Measurements from ENCODE around the gene EFR3B.
"Not testable (repeated sequence)": the region's sequence is repeated elsewhere in the genome, so short reads cannot be mapped to it uniquely, and the experiment has no call there.

DNA sequence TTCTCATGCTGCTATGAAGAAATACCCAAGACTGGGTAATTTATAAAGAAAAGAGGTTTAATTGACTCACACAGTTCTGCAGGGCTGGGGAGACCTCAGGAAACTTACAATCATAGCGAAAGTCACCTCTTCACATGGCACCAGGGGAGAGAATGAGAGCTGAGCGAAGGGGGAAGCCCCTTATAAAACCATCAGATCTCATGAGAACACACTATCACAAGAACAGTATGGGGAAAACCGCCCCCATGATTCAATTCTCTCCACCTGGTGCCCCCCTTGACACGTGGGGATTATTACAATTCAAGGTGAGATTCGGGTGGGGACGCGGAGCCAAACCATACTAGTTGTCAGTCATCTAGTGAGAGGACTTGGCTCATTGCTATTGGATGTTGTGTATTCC lies 60.5 kb downstream of the EFR3B start:
- TF ChIP-seq, protein P1, sequence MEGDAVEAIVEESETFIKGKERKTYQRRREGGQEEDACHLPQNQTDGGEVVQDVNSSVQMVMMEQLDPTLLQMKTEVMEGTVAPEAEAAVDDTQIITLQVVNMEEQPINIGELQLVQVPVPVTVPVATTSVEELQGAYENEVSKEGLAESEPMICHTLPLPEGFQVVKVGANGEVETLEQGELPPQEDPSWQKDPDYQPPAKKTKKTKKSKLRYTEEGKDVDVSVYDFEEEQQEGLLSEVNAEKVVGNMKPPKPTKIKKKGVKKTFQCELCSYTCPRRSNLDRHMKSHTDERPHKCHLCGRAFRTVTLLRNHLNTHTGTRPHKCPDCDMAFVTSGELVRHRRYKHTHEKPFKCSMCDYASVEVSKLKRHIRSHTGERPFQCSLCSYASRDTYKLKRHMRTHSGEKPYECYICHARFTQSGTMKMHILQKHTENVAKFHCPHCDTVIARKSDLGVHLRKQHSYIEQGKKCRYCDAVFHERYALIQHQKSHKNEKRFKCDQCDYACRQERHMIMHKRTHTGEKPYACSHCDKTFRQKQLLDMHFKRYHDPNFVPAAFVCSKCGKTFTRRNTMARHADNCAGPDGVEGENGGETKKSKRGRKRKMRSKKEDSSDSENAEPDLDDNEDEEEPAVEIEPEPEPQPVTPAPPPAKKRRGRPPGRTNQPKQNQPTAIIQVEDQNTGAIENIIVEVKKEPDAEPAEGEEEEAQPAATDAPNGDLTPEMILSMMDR (conservative IDR thresholded peaks at IDR 0.05; ENCODE audit: low read depth, low read length) = not testable (repeated sequence)
- not testable (repeated sequence) for TF ChIP-seq SMC3 (IDR thresholded peaks at IDR 0.05; ENCODE audit: low read depth, low read length); FOS (IDR thresholded peaks at IDR 0.05; ENCODE audit: low read depth, low read length); CHD1 (IDR thresholded peaks at IDR 0.05; ENCODE audit: low read depth, low read length); MXI1 (IDR thresholded peaks at IDR 0.05; ENCODE audit: borderline replicate concordance, low read depth, low read length); POLR2A (IDR thresholded peaks at IDR 0.05; ENCODE audit: low read depth, low read length); CEBPB (IDR thresholded peaks at IDR 0.05; ENCODE audit: low read depth, low read length); BHLHE40 (IDR thresholded peaks at IDR 0.05; ENCODE audit: low read depth, low read length)
- TF ChIP-seq, protein P2, sequence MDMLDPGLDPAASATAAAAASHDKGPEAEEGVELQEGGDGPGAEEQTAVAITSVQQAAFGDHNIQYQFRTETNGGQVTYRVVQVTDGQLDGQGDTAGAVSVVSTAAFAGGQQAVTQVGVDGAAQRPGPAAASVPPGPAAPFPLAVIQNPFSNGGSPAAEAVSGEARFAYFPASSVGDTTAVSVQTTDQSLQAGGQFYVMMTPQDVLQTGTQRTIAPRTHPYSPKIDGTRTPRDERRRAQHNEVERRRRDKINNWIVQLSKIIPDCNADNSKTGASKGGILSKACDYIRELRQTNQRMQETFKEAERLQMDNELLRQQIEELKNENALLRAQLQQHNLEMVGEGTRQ (IDR thresholded peaks at IDR 0.05; ENCODE audit: low read depth, low read length) = not testable (repeated sequence)

All from IMR-90 (cell line).